Peyer's patch (tissue), 4 donors: ENCODE data around the gene CD164L2.

Experiments
- POLR2A ChIP-seq, 2 donors: fragments of 450-650 bp; IDR thresholded peaks; one replicate each; pipeline ENCODE4 v1.5.1; 2017; ENCODE audit warnings: antibody characterized with exemption in 2 of 2, mild to moderate bottlenecking in 2 of 2, moderate library complexity in 2 of 2
- TF ChIP-seq, protein P1 (sequence below), 6 experiments: fragments of 450-650 bp in 4 of 6; fragments of 200-600 bp in 2 of 6; sonication (generic) in 1 of 6; IDR thresholded peaks; one replicate each; pipeline ENCODE4 v1.5.1; 2017 to 2019; ENCODE audit warnings: antibody characterized with exemption in 6 of 6, mild to moderate bottlenecking in 3 of 6, moderate library complexity in 1 of 6

DNA sequence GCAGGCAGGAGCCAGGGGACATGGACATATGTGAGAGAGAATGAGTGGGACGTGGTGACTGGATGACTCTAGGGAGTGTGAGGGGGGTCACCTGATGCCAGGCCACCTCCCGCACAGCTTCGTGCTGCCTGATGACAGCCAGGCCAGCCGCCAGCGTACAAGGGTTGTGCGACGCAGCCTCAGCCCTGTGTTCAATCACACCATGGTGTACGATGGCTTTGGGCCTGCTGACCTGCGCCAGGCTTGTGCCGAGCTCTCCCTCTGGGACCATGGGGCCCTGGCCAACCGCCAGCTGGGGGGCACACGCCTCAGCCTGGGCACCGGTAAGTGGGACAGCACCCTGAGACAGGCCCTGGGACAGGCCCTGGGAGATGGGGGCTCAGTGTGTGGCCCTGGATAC lies 30.0 kb downstream of the CD164L2 start:
- TF ChIP-seq, protein P1, sequence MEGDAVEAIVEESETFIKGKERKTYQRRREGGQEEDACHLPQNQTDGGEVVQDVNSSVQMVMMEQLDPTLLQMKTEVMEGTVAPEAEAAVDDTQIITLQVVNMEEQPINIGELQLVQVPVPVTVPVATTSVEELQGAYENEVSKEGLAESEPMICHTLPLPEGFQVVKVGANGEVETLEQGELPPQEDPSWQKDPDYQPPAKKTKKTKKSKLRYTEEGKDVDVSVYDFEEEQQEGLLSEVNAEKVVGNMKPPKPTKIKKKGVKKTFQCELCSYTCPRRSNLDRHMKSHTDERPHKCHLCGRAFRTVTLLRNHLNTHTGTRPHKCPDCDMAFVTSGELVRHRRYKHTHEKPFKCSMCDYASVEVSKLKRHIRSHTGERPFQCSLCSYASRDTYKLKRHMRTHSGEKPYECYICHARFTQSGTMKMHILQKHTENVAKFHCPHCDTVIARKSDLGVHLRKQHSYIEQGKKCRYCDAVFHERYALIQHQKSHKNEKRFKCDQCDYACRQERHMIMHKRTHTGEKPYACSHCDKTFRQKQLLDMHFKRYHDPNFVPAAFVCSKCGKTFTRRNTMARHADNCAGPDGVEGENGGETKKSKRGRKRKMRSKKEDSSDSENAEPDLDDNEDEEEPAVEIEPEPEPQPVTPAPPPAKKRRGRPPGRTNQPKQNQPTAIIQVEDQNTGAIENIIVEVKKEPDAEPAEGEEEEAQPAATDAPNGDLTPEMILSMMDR (IDR thresholded peaks at IDR 0.05): no peak
- no peak for TF ChIP-seq POLR2A (IDR thresholded peaks at IDR 0.05)
